ENCODE data around the gene SETD1B.
A peak's percentile ranks its signal among the peaks of the same experiment; 100 is the strongest.
"Not testable (repeated sequence)": the region's sequence is repeated elsewhere in the genome, so short reads cannot be mapped to it uniquely, and the experiment has no call there.

Gene SETD1B

GRCh38 chr12:121803861-121804416 lies at the start of gene SETD1B:
Gene SETD1B, plus strand, starts transcription at chr12:121804009. Its CDS starts 729 bp downstream, at chr12:121804738.
- no peaks in the 10 kb centered on the region for H3K9me3 ChIP-seq
- peak in 1 of 2 donors; percentile 83 for DNase-seq
- H3K27me3 ChIP-seq: no peaks in the 10 kb centered on the region
- H3K4me3 ChIP-seq: peak within 1 kb of the TSS; percentile 90 to 91
- TF ChIP-seq CTCF (IDR thresholded peaks at IDR 0.05): no peak
- peak within 1 kb of the TSS; percentile 100 for H3K27ac ChIP-seq
- peaks cover 0 to 18% (median 15%) of the 10 kb centered on the region in 3 donors for H3K36me3 ChIP-seq
- peaks cover 0 to 35% (median 28%) of the 10 kb centered on the region in 4 donors for H3K4me1 ChIP-seq
- intact Hi-C loops (cut with DNase I; ENCODE audit: low total_unique reads): no loop called here

GRCh38 chr12:121754836-121755235 lies 49.0 kb upstream of the SETD1B start:
- TF ChIP-seq CTCF (IDR thresholded peaks at IDR 0.05): no peak
- Histone ChIP-seq H3K27ac (peak overlapping the region in 1 of 2 donors; percentile 46), H3K4me3 (no peak overlapping the region), H3K27me3 (no peaks in the 10 kb centered on the region), H3K36me3 (peaks cover 0 to 22% (median 0%) of the 10 kb centered on the region in 3 donors), H3K4me1 (peaks cover 0 to 16% (median 11%) of the 10 kb centered on the region in 4 donors), H3K9me3 (no peaks in the 10 kb centered on the region)
- intact Hi-C loops (cut with DNase I; ENCODE audit: low total_unique reads): loop anchor here (5.0 kb wide), 1 partner anchor 43 kb away; the partner anchor contains the start of gene TMEM120B
- DNase-seq: no peak

- H3K27ac ChIP-seq: no peak overlapping the region
- H3K9me3 ChIP-seq: no peaks in the 10 kb centered on the region
- H3K27me3 ChIP-seq: no peaks in the 10 kb centered on the region
- no peak for DNase-seq
- TF ChIP-seq CTCF (IDR thresholded peaks at IDR 0.05): no peak
- H3K36me3 ChIP-seq: peaks cover 0 to 14% (median 0%) of the 10 kb centered on the region in 3 donors
- no peak overlapping the region for H3K4me3 ChIP-seq
- intact Hi-C loops (cut with DNase I; ENCODE audit: low total_unique reads): no loop called here
- H3K4me1 ChIP-seq: peaks cover 0 to 16% (median 11%) of the 10 kb centered on the region in 4 donors
Measured at GRCh38 chr12:121755591-121755990, 48.2 kb upstream of the SETD1B start.

- H3K27ac ChIP-seq; H3K4me3 ChIP-seq; intact Hi-C loops (cut with DNase I; ENCODE audit: low total_unique reads); H3K36me3 ChIP-seq; DNase-seq; H3K27me3 ChIP-seq; H3K9me3 ChIP-seq: not testable (repeated sequence)
- H3K4me1 ChIP-seq: peaks cover 0 to 22% (median 12%) of the 10 kb centered on the region in 4 donors
Measured at GRCh38 chr12:121758536-121758935, 45.3 kb upstream of the SETD1B start.

GRCh38 chr12:121762269-121762668 lies 41.5 kb upstream of the SETD1B start:
- no peak for DNase-seq
- Histone ChIP-seq H3K27ac (no peak overlapping the region), H3K36me3 (peaks cover 0 to 4% (median 0%) of the 10 kb centered on the region in 3 donors), H3K27me3 (no peaks in the 10 kb centered on the region), H3K4me1 (peaks cover 0 to 16% (median 4%) of the 10 kb centered on the region in 4 donors), H3K4me3 (no peak overlapping the region), H3K9me3 (no peaks in the 10 kb centered on the region)
- intact Hi-C loops (cut with DNase I; ENCODE audit: low total_unique reads): no loop called here
- TF ChIP-seq CTCF (IDR thresholded peaks at IDR 0.05): no peak

- peaks cover 0 to 34% (median 21%) of the 10 kb centered on the region in 4 donors for H3K4me1 ChIP-seq
- H3K36me3 ChIP-seq: peaks cover 0 to 4% (median 0%) of the 10 kb centered on the region in 3 donors
- H3K27me3 ChIP-seq: no peaks in the 10 kb centered on the region
- DNase-seq: no peak
- no peaks in the 10 kb centered on the region for H3K9me3 ChIP-seq
- no peak overlapping the region for H3K27ac ChIP-seq
- no peak overlapping the region for H3K4me3 ChIP-seq
- no peak for TF ChIP-seq CTCF (IDR thresholded peaks at IDR 0.05)
- intact Hi-C loops (cut with DNase I; ENCODE audit: low total_unique reads): no loop called here
Measured at GRCh38 chr12:121764808-121765207, 39.0 kb upstream of the SETD1B start.

All from tibial artery (tissue), 4 donors.